ENCODE data around the gene GCH1.

GCH1 gene

DNA sequence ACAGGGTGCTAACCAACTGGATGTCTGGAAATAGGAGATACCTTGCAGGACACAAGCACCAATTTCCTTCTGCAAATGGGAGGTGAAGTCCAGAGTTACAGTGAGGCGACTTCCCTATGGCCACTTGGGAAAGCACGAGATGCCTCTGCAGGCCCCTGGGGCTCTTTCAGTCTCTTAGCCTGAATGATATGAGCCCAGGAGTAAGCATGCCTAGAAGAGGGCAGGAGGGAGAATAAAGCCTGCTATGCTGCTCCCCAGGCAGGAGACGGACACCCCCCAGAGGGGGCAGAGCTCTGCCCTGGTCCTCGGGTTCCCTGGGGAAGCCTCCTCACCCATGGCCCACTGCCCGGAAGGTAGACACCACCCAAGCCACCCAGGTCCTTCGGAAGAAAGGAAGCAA lies 105.1 kb downstream of the GCH1 start:
- no peak for DNase-seq (ENCODE audit: low spot score)

- peak; percentile 75 for DNase-seq (ENCODE audit: low spot score)
These were observed 105.7 kb downstream of the GCH1 start for GRCh38 chr14:54796961-54797360.

GRCh38 chr14:54794796-54795195 lies 107.8 kb downstream of the GCH1 start:
- DNase-seq (ENCODE audit: low spot score), result no peak

- DNase-seq (ENCODE audit: low spot score), result no peak
These were observed 108.5 kb downstream of the GCH1 start for GRCh38 chr14:54794159-54794558.

GRCh38 chr14:54792288-54792687 lies 110.3 kb downstream of the GCH1 start:
- DNase-seq (ENCODE audit: low spot score), result no peak

Data from hepatic stellate cell (primary cell).